Measurements from ENCODE around the gene XPO5.

- TF ChIP-seq CTCF (IDR thresholded peaks at IDR 0.05; ENCODE audit: low read depth, low read length, poor library complexity, severe bottlenecking): no peak
- TF ChIP-seq EZH2phosphoT487 (IDR thresholded peaks at IDR 0.05; ENCODE audit: borderline replicate concordance, low read length): no peak
Measured at GRCh38 chr6:43477235-43478007, 98.4 kb downstream of the XPO5 start, which contains the start of gene TJAP1.
